Measurements from ENCODE around the gene MAL.

MAL gene

DNA sequence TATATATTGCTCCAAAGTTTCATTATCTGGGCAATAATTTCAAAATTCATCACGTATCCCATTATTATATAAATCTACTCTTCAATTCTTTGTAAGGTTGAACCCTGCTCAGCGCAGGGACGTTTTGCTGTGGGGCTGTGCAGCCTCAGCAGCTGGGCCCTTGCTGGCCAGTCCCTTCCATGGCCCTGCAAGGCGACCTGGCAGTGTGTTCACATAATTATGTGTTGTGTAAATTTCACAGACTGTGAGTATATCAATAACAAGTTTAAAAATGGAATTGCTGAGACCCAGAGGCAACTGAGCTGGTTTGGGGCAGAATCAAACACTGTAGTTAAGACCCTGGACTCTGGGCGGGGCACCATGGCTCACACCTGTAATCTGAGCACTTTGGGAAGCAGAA is 16.1 kb upstream of the MAL start:
- Histone ChIP-seq H3K36me3 (ENCODE audit: insufficient read depth, low read length) (no peaks in the 10 kb centered on the region), H3K27me3 (ENCODE audit: control insufficient read depth in 1 of 2, insufficient read depth in 2 of 2, low read length in 2 of 2) (no peaks in the 10 kb centered on the region), H3K4me3 (ENCODE audit: low read depth in 1 of 2, low read length in 2 of 2) (no peak overlapping the region), H3K9ac (ENCODE audit: low read length) (no peak overlapping the region), H3K9me3 (ENCODE audit: low read length) (no peaks in the 10 kb centered on the region), H3K4me1 (ENCODE audit: insufficient read depth, low read length) (peaks cover 15% of the 10 kb centered on the region), H3K27ac (ENCODE audit: low read depth, low read length) (no peak overlapping the region)

DNA sequence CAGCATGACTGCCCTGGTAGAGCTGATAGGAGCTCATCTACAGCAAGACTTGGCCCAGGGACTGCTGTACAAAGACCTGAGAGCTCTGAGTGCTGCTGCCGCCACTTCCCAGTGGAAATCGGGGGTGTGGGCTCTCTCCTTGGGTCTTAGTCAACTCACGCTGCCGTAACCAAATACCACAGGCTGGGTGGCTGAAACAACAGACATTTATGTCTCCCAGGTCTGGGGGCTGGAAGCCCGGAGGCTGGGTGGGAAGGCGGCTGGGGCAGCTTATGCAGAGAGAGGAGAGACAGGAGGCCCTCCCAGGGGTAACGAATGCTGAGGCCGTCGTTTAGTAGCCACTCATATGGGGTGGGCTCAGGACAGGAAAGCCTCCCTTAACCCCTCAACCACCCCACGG is 15.4 kb upstream of the MAL start:
- H3K4me3 ChIP-seq (ENCODE audit: low read depth in 1 of 2, low read length in 2 of 2): no peak overlapping the region
- no peak overlapping the region for H3K9ac ChIP-seq (ENCODE audit: low read length)
- no peak overlapping the region for H3K27ac ChIP-seq (ENCODE audit: low read depth, low read length)
- no peaks in the 10 kb centered on the region for H3K27me3 ChIP-seq (ENCODE audit: control insufficient read depth in 1 of 2, insufficient read depth in 2 of 2, low read length in 2 of 2)
- H3K9me3 ChIP-seq (ENCODE audit: low read length): no peaks in the 10 kb centered on the region
- no peaks in the 10 kb centered on the region for H3K36me3 ChIP-seq (ENCODE audit: insufficient read depth, low read length)
- H3K4me1 ChIP-seq (ENCODE audit: insufficient read depth, low read length): peaks cover 15% of the 10 kb centered on the region

- Histone ChIP-seq H3K4me1 (ENCODE audit: insufficient read depth, low read length) (peaks cover 15% of the 10 kb centered on the region), H3K9me3 (ENCODE audit: low read length) (no peaks in the 10 kb centered on the region), H3K4me3 (ENCODE audit: low read depth in 1 of 2, low read length in 2 of 2) (no peak overlapping the region), H3K27me3 (ENCODE audit: control insufficient read depth in 1 of 2, insufficient read depth in 2 of 2, low read length in 2 of 2) (no peaks in the 10 kb centered on the region), H3K9ac (ENCODE audit: low read length) (no peak overlapping the region), H3K27ac (ENCODE audit: low read depth, low read length) (no peak overlapping the region), H3K36me3 (ENCODE audit: insufficient read depth, low read length) (no peaks in the 10 kb centered on the region)
Observed at GRCh38 chr2:95010718-95011117, 14.8 kb upstream of the MAL start.

GRCh38 chr2:95012881-95013550 is 12.5 kb upstream of the MAL start:
- H3K4me1 ChIP-seq (ENCODE audit: insufficient read depth, low read length): peaks cover 2% of the 10 kb centered on the region
- H3K27ac ChIP-seq (ENCODE audit: low read depth, low read length): no peak overlapping the region
- H3K36me3 ChIP-seq (ENCODE audit: insufficient read depth, low read length): no peaks in the 10 kb centered on the region
- H3K27me3 ChIP-seq (ENCODE audit: control insufficient read depth in 1 of 2, insufficient read depth in 2 of 2, low read length in 2 of 2): no peaks in the 10 kb centered on the region
- no peaks in the 10 kb centered on the region for H3K9me3 ChIP-seq (ENCODE audit: low read length)
- H3K9ac ChIP-seq (ENCODE audit: low read length): no peak overlapping the region
- no peak overlapping the region for H3K4me3 ChIP-seq (ENCODE audit: low read depth in 1 of 2, low read length in 2 of 2)

GRCh38 chr2:95013726-95014125 is 11.8 kb upstream of the MAL start:
- no peaks in the 10 kb centered on the region for H3K4me1 ChIP-seq (ENCODE audit: insufficient read depth, low read length)
- no peak overlapping the region for H3K27ac ChIP-seq (ENCODE audit: low read depth, low read length)
- no peaks in the 10 kb centered on the region for H3K9me3 ChIP-seq (ENCODE audit: low read length)
- H3K4me3 ChIP-seq (ENCODE audit: low read depth in 1 of 2, low read length in 2 of 2): no peak overlapping the region
- no peak overlapping the region for H3K9ac ChIP-seq (ENCODE audit: low read length)
- no peaks in the 10 kb centered on the region for H3K27me3 ChIP-seq (ENCODE audit: control insufficient read depth in 1 of 2, insufficient read depth in 2 of 2, low read length in 2 of 2)
- no peaks in the 10 kb centered on the region for H3K36me3 ChIP-seq (ENCODE audit: insufficient read depth, low read length)

DNA sequence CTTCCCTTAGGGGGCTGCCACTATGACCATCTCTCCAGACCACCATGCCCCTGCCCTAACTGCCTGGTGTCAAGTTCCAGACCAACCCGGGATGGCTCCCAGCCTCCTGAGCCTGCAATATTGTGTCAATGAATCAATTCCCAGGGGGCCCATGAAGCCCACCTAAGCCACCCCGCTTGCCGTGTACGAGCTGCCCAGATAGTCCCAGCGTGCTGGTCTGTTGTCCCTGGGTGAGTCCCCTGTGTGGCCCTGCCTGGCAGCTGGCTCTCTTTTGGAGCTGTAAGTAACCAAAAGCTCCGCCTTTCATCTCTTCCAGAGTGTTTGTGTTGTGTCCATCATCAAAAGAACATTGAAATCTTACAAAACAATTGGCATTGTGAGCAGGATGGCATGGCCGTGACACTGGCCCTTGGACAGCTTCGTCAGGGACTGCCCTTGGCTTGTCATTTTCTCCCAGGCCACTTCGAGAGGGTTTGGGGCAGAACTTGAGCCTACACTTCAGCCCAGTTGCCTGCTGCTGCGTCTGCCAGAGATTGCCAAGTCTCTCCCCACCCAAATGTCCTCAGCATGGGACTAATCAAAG is 11.3 kb upstream of the MAL start:
- Histone ChIP-seq H3K4me1 (ENCODE audit: insufficient read depth, low read length) (no peaks in the 10 kb centered on the region), H3K27ac (ENCODE audit: low read depth, low read length) (no peak overlapping the region), H3K9ac (ENCODE audit: low read length) (no peak overlapping the region), H3K4me3 (ENCODE audit: low read depth in 1 of 2, low read length in 2 of 2) (no peak overlapping the region), H3K27me3 (ENCODE audit: control insufficient read depth in 1 of 2, insufficient read depth in 2 of 2, low read length in 2 of 2) (no peaks in the 10 kb centered on the region), H3K36me3 (ENCODE audit: insufficient read depth, low read length) (no peaks in the 10 kb centered on the region), H3K9me3 (ENCODE audit: low read length) (no peaks in the 10 kb centered on the region)

- Histone ChIP-seq H3K27ac (ENCODE audit: low read depth, low read length) (no peak overlapping the region), H3K4me3 (ENCODE audit: low read depth in 1 of 2, low read length in 2 of 2) (no peak overlapping the region), H3K27me3 (ENCODE audit: control insufficient read depth in 1 of 2, insufficient read depth in 2 of 2, low read length in 2 of 2) (no peaks in the 10 kb centered on the region), H3K9ac (ENCODE audit: low read length) (no peak overlapping the region), H3K9me3 (ENCODE audit: low read length) (no peaks in the 10 kb centered on the region), H3K36me3 (ENCODE audit: insufficient read depth, low read length) (no peaks in the 10 kb centered on the region), H3K4me1 (ENCODE audit: insufficient read depth, low read length) (no peaks in the 10 kb centered on the region)
Observed at GRCh38 chr2:95015261-95015912, 10.1 kb upstream of the MAL start.

GRCh38 chr2:95016616-95017015 is 8.9 kb upstream of the MAL start:
- Histone ChIP-seq H3K9ac (ENCODE audit: low read length) (no peak overlapping the region), H3K36me3 (ENCODE audit: insufficient read depth, low read length) (no peaks in the 10 kb centered on the region), H3K4me3 (ENCODE audit: low read depth in 1 of 2, low read length in 2 of 2) (no peak overlapping the region), H3K4me1 (ENCODE audit: insufficient read depth, low read length) (no peaks in the 10 kb centered on the region), H3K27me3 (ENCODE audit: control insufficient read depth in 1 of 2, insufficient read depth in 2 of 2, low read length in 2 of 2) (no peaks in the 10 kb centered on the region), H3K9me3 (ENCODE audit: low read length) (no peaks in the 10 kb centered on the region), H3K27ac (ENCODE audit: low read depth, low read length) (no peak overlapping the region)

DNA sequence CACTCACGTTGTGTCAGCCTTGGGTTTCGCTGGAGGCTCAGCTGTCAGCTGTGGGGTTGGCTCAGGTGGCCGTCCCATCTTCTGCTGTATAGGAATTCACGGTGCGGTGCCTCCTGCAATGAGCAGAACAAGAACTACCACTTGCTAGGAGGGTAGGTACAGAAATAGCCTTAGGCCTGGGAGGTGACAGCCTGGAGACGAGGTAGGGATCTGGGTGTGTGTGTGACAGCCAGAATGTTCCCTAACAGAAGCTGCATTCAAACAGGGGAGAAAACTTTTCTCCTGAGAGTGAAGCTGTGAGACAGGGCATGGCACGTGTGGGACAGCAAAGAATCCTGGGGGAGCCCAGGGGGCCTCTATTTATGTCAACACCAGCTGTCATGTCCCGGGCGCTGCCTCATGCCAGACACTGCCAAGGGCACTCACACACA is 8.4 kb upstream of the MAL start:
- H3K9me3 ChIP-seq (ENCODE audit: low read length): no peaks in the 10 kb centered on the region
- no peaks in the 10 kb centered on the region for H3K36me3 ChIP-seq (ENCODE audit: insufficient read depth, low read length)
- no peak overlapping the region for H3K27ac ChIP-seq (ENCODE audit: low read depth, low read length)
- no peak overlapping the region for H3K9ac ChIP-seq (ENCODE audit: low read length)
- no peaks in the 10 kb centered on the region for H3K4me1 ChIP-seq (ENCODE audit: insufficient read depth, low read length)
- no peaks in the 10 kb centered on the region for H3K27me3 ChIP-seq (ENCODE audit: control insufficient read depth in 1 of 2, insufficient read depth in 2 of 2, low read length in 2 of 2)
- no peak overlapping the region for H3K4me3 ChIP-seq (ENCODE audit: low read depth in 1 of 2, low read length in 2 of 2)

GRCh38 chr2:95017836-95018235 is 7.7 kb upstream of the MAL start:
- Histone ChIP-seq H3K36me3 (ENCODE audit: insufficient read depth, low read length) (no peaks in the 10 kb centered on the region), H3K27me3 (ENCODE audit: control insufficient read depth in 1 of 2, insufficient read depth in 2 of 2, low read length in 2 of 2) (peaks cover 0 to 6% of the 10 kb centered on the region in 2 donors), H3K9me3 (ENCODE audit: low read length) (no peaks in the 10 kb centered on the region), H3K27ac (ENCODE audit: low read depth, low read length) (no peak overlapping the region), H3K9ac (ENCODE audit: low read length) (no peak overlapping the region), H3K4me1 (ENCODE audit: insufficient read depth, low read length) (no peaks in the 10 kb centered on the region), H3K4me3 (ENCODE audit: low read depth in 1 of 2, low read length in 2 of 2) (no peak overlapping the region)

GRCh38 chr2:95018301-95018700 is 7.2 kb upstream of the MAL start:
- Histone ChIP-seq H3K4me3 (ENCODE audit: low read depth in 1 of 2, low read length in 2 of 2) (no peak overlapping the region), H3K27ac (ENCODE audit: low read depth, low read length) (no peak overlapping the region), H3K27me3 (ENCODE audit: control insufficient read depth in 1 of 2, insufficient read depth in 2 of 2, low read length in 2 of 2) (peaks cover 0 to 10% of the 10 kb centered on the region in 2 donors), H3K36me3 (ENCODE audit: insufficient read depth, low read length) (no peaks in the 10 kb centered on the region), H3K4me1 (ENCODE audit: insufficient read depth, low read length) (no peaks in the 10 kb centered on the region), H3K9me3 (ENCODE audit: low read length) (no peaks in the 10 kb centered on the region), H3K9ac (ENCODE audit: low read length) (no peak overlapping the region)

Data from muscle layer of colon (tissue), 2 donors.